ENCODE data around the gene FAM163B.

FAM163B gene

DNA sequence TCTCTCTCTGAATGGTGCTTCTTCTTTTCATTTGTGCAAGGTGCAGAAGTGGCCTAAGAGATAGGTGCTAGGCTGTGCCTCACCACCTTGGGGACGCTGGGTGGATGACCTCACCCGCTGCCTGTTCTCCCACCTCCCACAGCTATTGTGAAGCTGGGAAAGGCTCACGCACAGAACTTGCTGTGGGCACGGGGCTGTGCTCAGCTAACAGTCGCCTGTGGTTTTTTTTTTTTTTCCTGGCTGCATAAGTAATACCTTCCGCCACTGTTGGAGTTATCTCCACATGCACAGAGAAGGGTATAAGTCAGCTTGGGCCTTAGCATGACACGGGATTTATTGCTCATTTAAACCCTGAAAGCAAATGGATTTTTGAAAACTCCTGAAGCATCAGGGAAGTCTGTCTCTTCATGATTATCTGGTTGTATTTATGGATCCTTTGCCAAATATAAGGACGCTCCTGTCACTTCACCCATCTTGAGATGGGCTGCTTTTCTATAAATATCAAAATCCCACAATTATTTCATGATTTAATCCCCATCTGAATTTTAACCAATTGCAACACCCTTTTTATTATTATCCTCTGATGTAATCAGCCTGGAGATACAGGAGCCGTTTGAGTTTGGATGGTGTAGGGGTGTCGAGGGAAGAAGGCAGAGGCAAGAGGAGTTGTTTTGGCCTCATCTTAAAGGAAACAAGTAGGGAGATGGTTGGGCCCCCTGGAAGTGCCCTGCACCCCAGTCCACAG is 36.0 kb upstream of the FAM163B start:
- Histone ChIP-seq H3K4me3 (ENCODE audit: low read depth, low read length) (no peak overlapping the region), H3K36me3 (ENCODE audit: control insufficient read depth, insufficient read depth, low read length) (no peaks in the 10 kb centered on the region), H3K9me3 (ENCODE audit: control insufficient read depth, insufficient read depth, low read length) (no peaks in the 10 kb centered on the region), H3K9ac (ENCODE audit: low read depth, low read length) (no peak overlapping the region), H3K4me1 (ENCODE audit: control insufficient read depth, insufficient read depth, low read length) (no peaks in the 10 kb centered on the region), H3K27me3 (ENCODE audit: control insufficient read depth, insufficient read depth, low read length) (no peaks in the 10 kb centered on the region)

DNA sequence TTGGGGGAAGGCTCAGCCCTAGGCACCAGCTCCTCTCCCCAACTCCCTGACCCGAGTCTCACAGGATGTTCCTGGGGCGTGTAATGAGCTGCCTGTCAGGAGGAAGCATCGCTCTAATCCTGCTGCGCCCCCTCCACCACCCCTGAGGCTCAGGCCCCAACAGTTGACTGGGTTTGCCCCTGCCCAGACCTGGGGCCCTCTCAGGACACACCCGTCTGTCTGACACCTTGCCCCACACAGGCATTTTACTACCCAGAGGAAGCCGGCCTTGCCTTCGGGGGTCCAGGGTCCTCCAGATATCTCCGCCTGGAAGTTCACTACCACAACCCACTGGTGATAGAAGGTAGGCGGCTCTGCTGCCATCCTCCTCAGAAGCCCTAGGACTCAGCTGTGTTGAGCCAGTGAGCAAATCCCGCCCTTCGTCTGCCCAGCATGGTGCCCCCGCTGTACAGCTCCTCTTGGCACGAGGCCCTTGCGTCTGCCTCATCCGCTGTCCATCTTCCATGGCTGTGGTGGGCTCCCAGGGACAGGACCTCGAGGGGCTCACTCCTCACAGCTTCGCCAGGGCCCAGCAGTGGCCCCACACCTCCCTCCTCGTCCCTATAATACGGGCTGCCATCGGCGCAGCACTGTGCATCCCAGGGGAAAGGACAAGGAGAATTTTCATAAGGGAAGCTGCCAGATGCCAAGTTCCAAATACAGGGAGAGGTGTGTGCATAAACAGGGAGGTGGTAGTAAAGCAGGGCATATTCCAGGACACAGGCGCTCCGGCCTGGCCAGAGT is 35.0 kb upstream of the FAM163B start:
- H3K9me3 ChIP-seq (ENCODE audit: control insufficient read depth, insufficient read depth, low read length), result no peaks in the 10 kb centered on the region
- H3K4me3 ChIP-seq (ENCODE audit: low read depth, low read length), result no peak overlapping the region
- H3K4me1 ChIP-seq (ENCODE audit: control insufficient read depth, insufficient read depth, low read length), result no peaks in the 10 kb centered on the region
- no peak overlapping the region for H3K9ac ChIP-seq (ENCODE audit: low read depth, low read length)
- H3K27me3 ChIP-seq (ENCODE audit: control insufficient read depth, insufficient read depth, low read length), result no peaks in the 10 kb centered on the region
- H3K36me3 ChIP-seq (ENCODE audit: control insufficient read depth, insufficient read depth, low read length), result no peaks in the 10 kb centered on the region

DNA sequence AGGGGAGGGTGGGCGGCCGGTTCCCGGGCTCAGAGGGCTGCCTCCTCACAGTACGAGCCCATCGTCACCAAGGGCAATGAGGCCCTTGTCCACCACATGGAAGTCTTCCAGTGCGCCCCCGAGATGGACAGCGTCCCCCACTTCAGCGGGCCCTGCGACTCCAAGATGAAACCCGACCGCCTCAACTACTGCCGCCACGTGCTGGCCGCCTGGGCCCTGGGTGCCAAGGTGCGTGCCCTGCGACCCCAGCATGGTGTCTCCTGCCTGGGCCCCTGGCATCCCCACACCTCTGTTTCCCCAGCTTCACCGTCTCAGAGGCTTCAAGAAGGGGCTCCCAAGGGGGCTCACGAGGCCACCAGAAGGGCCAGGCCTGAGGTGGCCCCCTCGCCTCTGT is 34.2 kb upstream of the FAM163B start:
- no peaks in the 10 kb centered on the region for H3K36me3 ChIP-seq (ENCODE audit: control insufficient read depth, insufficient read depth, low read length)
- no peaks in the 10 kb centered on the region for H3K27me3 ChIP-seq (ENCODE audit: control insufficient read depth, insufficient read depth, low read length)
- H3K4me1 ChIP-seq (ENCODE audit: control insufficient read depth, insufficient read depth, low read length), result no peaks in the 10 kb centered on the region
- no peak overlapping the region for H3K4me3 ChIP-seq (ENCODE audit: low read depth, low read length)
- H3K9ac ChIP-seq (ENCODE audit: low read depth, low read length), result no peak overlapping the region
- H3K9me3 ChIP-seq (ENCODE audit: control insufficient read depth, insufficient read depth, low read length), result no peaks in the 10 kb centered on the region

DNA sequence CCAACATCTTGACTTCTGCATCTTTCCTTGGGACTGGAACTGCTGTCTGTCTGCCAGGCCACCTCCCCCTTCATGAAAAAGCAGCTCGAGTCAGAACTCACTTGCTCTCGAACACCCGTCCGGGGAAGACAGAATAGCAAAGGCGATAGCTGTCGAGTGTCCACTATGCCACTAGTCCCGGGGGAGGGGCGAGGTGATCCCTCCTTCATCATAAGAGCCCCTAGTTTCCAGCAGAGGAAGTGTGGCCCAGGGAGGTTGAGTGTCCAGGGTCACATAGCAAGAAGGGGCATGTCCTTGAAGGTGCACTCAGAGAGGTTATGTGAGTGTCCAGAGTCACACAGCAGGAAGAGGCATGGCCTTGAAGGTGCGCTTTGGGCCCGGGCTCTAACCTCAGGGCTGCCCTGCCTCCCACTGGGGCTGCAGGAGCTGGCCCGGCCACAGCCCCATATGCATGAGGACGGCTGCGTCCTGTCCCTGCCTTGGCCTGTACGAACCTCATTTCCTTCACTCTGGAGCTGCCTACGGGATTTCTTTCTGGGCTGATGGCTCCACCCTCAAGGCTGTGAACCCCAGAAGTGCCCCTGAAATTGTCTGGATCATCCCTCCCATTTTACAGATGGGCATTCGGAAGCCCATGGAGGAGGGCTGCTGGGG is 33.6 kb upstream of the FAM163B start:
- no peaks in the 10 kb centered on the region for H3K9me3 ChIP-seq (ENCODE audit: control insufficient read depth, insufficient read depth, low read length)
- no peaks in the 10 kb centered on the region for H3K27me3 ChIP-seq (ENCODE audit: control insufficient read depth, insufficient read depth, low read length)

DNA sequence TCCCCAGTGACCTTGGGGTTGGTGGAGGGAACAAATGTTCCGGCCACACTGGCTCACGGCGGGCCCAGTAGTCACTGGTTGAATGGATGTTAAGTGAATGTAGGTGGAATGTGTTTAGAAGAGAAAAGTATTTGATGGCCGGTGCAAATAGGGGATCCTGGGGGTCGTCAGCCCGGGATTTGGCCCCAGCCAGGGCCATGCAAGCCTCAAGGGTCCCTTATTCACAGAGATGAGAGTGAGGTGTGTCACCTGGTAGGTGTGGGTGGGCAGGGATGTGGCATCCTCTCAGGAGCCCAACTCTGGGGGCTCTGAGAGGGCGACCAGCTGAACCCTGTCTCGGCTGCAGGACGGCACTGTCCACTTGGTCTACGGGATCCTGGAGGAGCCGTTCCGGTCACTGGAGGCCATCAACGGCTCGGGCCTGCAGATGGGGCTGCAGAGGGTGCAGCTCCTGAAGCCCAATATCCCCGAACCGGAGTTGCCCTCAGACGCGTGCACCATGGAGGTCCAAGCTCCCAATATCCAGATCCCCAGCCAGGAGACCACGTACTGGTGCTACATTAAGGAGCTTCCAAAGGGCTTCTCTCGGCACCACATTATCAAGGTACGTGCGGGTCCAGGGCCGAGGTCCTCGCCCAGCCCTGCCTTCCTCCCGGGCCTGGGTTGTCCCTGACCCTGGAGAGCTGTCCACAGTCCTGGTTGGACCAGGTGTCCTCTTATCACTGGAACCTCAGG is 32.8 kb upstream of the FAM163B start:
- Histone ChIP-seq H3K9me3 (ENCODE audit: control insufficient read depth, insufficient read depth, low read length) (no peaks in the 10 kb centered on the region), H3K4me1 (ENCODE audit: control insufficient read depth, insufficient read depth, low read length) (no peaks in the 10 kb centered on the region), H3K9ac (ENCODE audit: low read depth, low read length) (no peak overlapping the region), H3K4me3 (ENCODE audit: low read depth, low read length) (no peak overlapping the region), H3K27me3 (ENCODE audit: control insufficient read depth, insufficient read depth, low read length) (no peaks in the 10 kb centered on the region), H3K36me3 (ENCODE audit: control insufficient read depth, insufficient read depth, low read length) (no peaks in the 10 kb centered on the region)

More for the DNA sequence above, 33.6 kb upstream of the FAM163B start:
- Histone ChIP-seq H3K4me3 (ENCODE audit: low read depth, low read length) (no peak overlapping the region), H3K36me3 (ENCODE audit: control insufficient read depth, insufficient read depth, low read length) (no peaks in the 10 kb centered on the region), H3K4me1 (ENCODE audit: control insufficient read depth, insufficient read depth, low read length) (no peaks in the 10 kb centered on the region), H3K9ac (ENCODE audit: low read depth, low read length) (no peak overlapping the region)

DNA sequence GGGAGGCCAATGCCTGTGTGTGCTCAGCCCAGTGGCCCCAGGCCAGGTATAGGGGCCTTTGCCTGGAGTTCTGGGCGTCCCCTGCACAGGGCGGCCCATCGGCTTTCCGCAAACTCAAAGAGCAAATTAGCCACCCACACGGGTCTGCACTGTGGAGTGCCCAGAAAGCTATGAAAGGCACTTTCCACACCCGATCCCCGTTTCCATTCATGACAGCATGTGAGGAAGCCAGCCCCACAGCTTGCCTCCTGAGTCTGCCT is 32.1 kb upstream of the FAM163B start:
- no peaks in the 10 kb centered on the region for H3K36me3 ChIP-seq (ENCODE audit: control insufficient read depth, insufficient read depth, low read length)
- no peaks in the 10 kb centered on the region for H3K27me3 ChIP-seq (ENCODE audit: control insufficient read depth, insufficient read depth, low read length)
- H3K9me3 ChIP-seq (ENCODE audit: control insufficient read depth, insufficient read depth, low read length), result no peaks in the 10 kb centered on the region
- H3K4me3 ChIP-seq (ENCODE audit: low read depth, low read length), result no peak overlapping the region
- H3K9ac ChIP-seq (ENCODE audit: low read depth, low read length), result no peak overlapping the region
- H3K4me1 ChIP-seq (ENCODE audit: control insufficient read depth, insufficient read depth, low read length), result no peaks in the 10 kb centered on the region

DNA sequence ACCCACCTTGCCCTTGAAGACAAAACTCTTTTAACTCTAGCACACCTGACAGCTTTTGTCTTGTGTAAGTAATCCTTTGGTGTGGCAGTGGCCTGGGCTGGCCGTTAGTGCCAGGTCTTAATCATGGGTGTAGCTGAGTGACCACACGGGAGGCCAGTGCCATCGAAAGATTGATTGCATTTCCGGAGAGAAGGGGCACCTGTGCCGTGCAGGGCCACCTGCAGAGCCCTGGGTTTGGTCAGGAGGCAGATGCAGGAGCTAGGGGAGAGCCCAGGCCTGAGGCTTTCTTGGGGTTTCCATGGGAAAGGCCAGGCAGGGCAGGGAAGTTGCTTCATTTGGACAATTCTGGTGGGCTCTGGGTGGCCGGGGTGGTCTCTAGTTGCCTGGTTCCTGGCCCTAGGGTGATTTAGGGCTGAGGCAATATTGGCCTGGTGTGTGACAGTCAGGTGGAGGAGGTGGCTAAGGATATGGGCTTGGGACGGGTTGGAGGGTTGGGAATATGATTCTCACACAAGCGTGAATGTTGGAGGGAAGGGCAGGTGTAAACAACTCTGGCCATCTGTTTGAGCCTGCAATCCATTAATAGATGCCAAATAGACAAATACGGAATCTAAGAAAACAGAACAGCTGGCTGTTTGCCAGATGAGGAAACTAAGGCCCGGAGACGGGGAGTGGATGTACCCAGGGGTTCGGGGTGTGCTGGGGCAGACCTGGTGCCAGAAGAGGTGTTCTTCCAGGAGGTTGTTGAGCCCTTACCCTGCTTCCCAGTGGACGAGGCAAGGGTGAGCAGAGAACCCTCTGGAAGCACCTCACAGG is 31.6 kb upstream of the FAM163B start:
- H3K4me1 ChIP-seq (ENCODE audit: control insufficient read depth, insufficient read depth, low read length), result no peaks in the 10 kb centered on the region
- H3K36me3 ChIP-seq (ENCODE audit: control insufficient read depth, insufficient read depth, low read length), result no peaks in the 10 kb centered on the region
- no peaks in the 10 kb centered on the region for H3K27me3 ChIP-seq (ENCODE audit: control insufficient read depth, insufficient read depth, low read length)
- H3K4me3 ChIP-seq (ENCODE audit: low read depth, low read length), result no peak overlapping the region
- no peaks in the 10 kb centered on the region for H3K9me3 ChIP-seq (ENCODE audit: control insufficient read depth, insufficient read depth, low read length)
- H3K9ac ChIP-seq (ENCODE audit: low read depth, low read length), result no peak overlapping the region

DNA sequence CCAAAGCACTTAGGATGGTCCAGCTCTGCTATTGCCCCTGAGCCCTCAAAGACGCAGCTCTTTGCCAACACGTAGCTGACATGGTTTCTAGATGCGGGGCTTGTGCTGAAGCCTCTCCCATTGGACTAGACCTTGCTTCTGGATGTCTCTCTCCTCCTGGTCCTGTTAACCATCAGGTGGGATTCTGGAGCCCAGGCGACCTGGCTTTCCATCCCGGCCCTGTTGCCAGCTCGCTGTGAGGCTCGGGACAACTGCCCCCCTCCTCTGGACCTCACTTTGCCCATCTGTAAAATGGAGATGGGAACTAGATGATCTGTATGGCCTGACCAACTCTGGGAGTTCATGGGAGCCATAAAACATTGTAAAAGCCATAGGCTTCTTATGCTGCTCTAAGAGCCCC is 31.0 kb upstream of the FAM163B start:
- no peak overlapping the region for H3K9ac ChIP-seq (ENCODE audit: low read depth, low read length)
- no peak overlapping the region for H3K4me3 ChIP-seq (ENCODE audit: low read depth, low read length)
- no peaks in the 10 kb centered on the region for H3K4me1 ChIP-seq (ENCODE audit: control insufficient read depth, insufficient read depth, low read length)
- H3K27me3 ChIP-seq (ENCODE audit: control insufficient read depth, insufficient read depth, low read length), result no peaks in the 10 kb centered on the region
- no peaks in the 10 kb centered on the region for H3K36me3 ChIP-seq (ENCODE audit: control insufficient read depth, insufficient read depth, low read length)
- H3K9me3 ChIP-seq (ENCODE audit: control insufficient read depth, insufficient read depth, low read length), result no peaks in the 10 kb centered on the region

DNA sequence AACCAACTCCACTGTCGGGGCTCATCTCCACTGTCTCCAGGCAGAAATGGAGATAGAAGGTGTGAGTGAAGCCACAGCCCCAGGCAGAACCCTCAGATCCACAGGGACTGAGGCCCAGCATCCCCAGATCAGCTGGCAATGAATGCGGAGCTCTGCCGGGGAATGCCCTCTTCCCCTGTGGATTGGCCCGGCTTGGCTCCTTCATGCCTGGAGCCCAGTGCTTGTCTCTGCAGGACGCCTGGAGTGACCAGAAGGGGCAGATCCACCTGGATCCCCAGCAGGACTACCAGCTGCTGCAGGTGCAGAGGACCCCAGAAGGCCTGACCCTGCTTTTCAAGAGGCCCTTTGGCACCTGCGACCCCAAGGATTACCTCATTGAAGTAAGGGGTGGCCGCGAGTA is 30.4 kb upstream of the FAM163B start:
- Histone ChIP-seq H3K27me3 (ENCODE audit: control insufficient read depth, insufficient read depth, low read length) (no peaks in the 10 kb centered on the region), H3K9ac (ENCODE audit: low read depth, low read length) (no peak overlapping the region), H3K36me3 (ENCODE audit: control insufficient read depth, insufficient read depth, low read length) (no peaks in the 10 kb centered on the region), H3K9me3 (ENCODE audit: control insufficient read depth, insufficient read depth, low read length) (no peaks in the 10 kb centered on the region), H3K4me1 (ENCODE audit: control insufficient read depth, insufficient read depth, low read length) (no peaks in the 10 kb centered on the region), H3K4me3 (ENCODE audit: low read depth, low read length) (no peak overlapping the region)

DNA sequence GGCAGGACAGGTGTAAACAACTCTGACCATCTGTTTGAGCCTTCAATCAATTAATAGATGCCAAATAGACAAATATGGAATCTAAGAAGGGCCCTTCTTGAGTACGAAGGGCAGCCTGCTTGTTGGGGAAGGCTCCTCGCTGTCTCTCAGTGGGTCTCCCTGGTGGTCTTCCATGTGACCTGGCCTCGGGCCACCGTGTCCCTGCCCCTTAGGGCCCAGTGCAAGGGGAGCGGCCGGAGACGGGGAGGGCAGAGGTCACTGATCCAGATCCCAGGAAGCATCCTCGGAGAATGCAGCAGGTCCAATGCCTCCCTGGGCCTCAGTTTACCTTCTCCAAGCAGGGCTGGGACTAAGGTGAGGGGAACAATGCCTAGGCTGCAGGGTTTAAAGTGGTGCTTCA is 29.5 kb upstream of the FAM163B start:
- Histone ChIP-seq H3K36me3 (ENCODE audit: control insufficient read depth, insufficient read depth, low read length) (no peaks in the 10 kb centered on the region), H3K27me3 (ENCODE audit: control insufficient read depth, insufficient read depth, low read length) (no peaks in the 10 kb centered on the region), H3K4me1 (ENCODE audit: control insufficient read depth, insufficient read depth, low read length) (peaks cover 2% of the 10 kb centered on the region), H3K4me3 (ENCODE audit: low read depth, low read length) (no peak overlapping the region), H3K9ac (ENCODE audit: low read depth, low read length) (no peak overlapping the region), H3K9me3 (ENCODE audit: control insufficient read depth, insufficient read depth, low read length) (no peaks in the 10 kb centered on the region)

DNA sequence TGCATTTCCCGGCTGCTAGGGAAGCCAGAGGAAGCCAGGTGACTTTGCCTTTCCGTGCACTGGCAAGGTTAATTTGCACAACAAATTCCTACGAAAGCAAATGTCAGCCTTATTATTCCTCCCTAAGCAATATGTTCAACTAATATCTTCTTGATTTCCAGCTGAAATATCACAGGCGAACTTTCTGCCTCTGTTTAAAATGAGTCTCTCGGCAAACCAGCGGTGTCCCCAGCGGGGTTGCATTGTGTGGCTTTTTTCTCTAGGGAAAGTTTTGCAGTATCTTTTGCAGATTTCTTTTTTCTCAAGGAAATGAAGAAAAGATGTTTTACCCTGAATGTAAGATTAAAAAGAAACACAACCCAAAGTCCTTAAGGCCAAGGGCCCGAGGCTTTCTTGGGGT is 28.9 kb upstream of the FAM163B start:
- no peaks in the 10 kb centered on the region for H3K27me3 ChIP-seq (ENCODE audit: control insufficient read depth, insufficient read depth, low read length)
- H3K9ac ChIP-seq (ENCODE audit: low read depth, low read length), result no peak overlapping the region
- H3K4me1 ChIP-seq (ENCODE audit: control insufficient read depth, insufficient read depth, low read length), result peaks cover 2% of the 10 kb centered on the region

More for the DNA sequence above, 28.9 kb upstream of the FAM163B start:
- Histone ChIP-seq H3K4me3 (ENCODE audit: low read depth, low read length) (no peak overlapping the region), H3K9me3 (ENCODE audit: control insufficient read depth, insufficient read depth, low read length) (no peaks in the 10 kb centered on the region), H3K36me3 (ENCODE audit: control insufficient read depth, insufficient read depth, low read length) (no peaks in the 10 kb centered on the region)
